SK-N-DZ (cell line): ENCODE results near the gene NHP2.

Experiments
- DNase-seq: peaks from one replicate; pipeline ENCODE4 v3.0.0-alpha.2; 2015; ENCODE audit warnings: low spot score

The NHP2 gene

GRCh38 chr5:178176791-178177190, 23.1 kb upstream of the NHP2 start:
- no peak for DNase-seq

GRCh38 chr5:178174456-178174855, 20.8 kb upstream of the NHP2 start:
- no peak for DNase-seq

DNA sequence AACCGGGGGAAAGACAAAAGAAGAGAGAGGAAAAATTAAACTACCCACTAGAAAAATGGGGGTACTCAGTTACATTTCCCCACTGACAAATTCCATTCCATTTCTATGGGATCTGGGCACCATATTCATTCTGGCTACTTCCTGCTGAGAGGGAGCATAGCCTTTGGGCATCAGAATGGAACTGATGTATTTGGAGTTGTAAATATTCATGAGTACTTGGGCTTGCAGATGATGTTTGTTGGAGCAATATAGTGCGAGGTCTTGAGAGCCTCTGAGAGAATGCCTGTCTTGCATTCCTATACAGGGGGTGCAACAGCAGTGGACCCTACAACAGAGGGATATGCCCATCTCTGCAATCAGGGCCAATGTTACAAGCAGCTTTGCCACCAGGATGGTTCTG, 16.8 kb upstream of the NHP2 start:
- DNase-seq = no peak

DNA sequence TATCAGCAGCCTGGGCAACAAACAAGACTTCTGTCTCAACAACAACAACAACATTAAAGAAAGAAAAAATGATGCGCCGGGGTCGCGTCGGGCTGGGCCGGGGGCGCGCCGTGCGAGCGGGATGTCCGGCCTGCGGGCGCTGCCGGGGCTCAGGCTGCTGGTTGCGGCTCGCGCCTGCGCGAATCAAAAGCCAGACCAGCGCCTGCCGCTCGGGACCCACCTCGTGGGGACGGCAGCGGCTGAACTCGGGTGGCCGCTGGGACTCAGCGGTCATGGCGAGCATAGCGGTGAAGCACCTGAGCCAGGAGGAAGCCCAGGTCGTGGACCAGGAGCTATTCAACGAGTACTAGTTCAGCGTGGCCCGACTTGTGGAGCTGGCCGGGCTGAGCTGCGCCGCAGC, 11.9 kb upstream of the NHP2 start:
- no peak for DNase-seq

GRCh38 chr5:178163772-178164735, 10.4 kb upstream of the NHP2 start:
- peak; percentile 80 for DNase-seq

- DNase-seq = no peak
Observed at GRCh38 chr5:178162481-178162880, 8.8 kb upstream of the NHP2 start.

DNA sequence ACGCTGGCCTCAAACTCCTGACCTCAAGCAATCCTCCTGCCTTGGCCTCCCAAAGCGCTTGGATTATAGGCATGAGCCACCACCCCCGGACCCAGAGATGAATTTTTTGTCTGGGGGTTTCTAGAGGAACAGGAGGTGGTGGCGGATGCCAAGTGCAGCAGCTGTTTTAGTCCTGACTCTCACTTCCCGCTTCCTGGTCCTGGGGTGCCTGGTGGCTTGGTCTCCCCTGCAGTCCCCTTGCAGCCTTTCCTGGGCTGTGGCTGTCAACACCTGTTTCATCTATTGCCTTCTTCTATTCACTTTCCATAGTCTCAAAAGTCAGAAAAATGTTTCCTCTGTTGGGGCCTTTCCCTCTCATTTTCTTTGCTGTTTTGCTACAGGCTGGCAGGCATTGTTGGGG, 6.5 kb upstream of the NHP2 start:
- DNase-seq = no peak

GRCh38 chr5:178155065-178155464, 1.4 kb upstream of the NHP2 start:
- no peak for DNase-seq

GRCh38 chr5:178152491-178153444, 917 bp downstream of the NHP2 start:
- DNase-seq = no peak

GRCh38 chr5:178150977-178151734, 2.5 kb downstream of the NHP2 start:
- DNase-seq = no peak

DNA sequence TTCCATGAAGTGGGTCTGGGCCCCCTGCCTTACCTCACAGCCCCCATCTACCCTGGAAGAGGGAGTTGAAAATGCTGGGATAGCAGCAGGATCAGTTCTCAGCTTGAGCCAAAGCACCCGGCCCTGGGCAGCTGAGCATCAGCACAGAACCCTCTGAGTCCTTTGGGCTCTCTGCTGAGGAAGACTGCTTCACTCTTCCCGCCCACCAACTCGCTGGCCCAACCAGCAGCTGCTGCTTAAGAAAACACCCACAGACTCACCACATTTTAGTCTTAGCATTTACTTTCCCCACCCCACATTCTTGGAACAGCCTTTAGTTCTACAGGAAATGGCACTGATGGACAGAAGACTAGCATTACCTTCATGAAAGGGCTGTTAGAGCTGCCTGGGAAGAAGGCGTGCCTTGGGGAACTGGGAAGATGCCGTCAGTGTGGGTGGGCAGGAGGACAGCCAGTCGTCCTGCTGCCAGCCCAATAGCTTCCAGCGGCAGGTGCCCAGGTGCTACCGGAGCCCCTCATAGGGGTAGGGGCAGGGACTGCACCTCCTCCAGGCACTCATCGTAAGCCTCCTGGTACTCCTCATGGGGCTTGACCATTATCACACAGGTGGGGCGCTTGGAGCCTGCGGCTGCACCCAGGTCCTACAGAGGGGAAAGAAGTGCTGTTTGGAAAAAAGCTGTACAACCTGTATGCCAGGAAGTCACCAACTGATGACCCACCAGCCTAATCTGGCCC, 4.3 kb downstream of the NHP2 start:
- DNase-seq = no peak

- DNase-seq = no peak
Observed at GRCh38 chr5:178147406-178147805, 6.3 kb downstream of the NHP2 start.

- DNase-seq = peak; percentile 67
Observed at GRCh38 chr5:178145965-178146820, 7.5 kb downstream of the NHP2 start.

GRCh38 chr5:178143901-178144300, 9.8 kb downstream of the NHP2 start:
- DNase-seq = no peak

DNA sequence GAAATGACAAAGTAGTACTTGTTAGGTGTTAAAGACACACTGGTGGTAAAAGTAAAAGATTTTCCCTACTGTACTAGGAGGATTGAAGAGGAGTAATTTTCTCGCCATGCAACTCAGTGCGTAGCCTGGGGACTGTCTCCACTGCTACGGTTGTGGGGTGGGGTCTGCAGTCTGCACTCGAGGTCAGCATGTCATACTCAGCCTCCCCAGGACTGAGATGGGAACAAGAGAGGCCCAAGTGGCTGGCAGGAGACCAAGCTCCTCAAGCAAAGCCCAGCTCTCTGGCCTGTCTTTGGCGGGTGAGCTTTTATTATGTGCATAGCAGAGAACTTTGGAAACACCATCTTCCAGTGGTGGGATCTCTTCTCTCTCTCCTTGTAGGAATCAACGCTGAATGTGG, 10.4 kb downstream of the NHP2 start:
- DNase-seq = no peak

GRCh38 chr5:178142642-178143041, 11.0 kb downstream of the NHP2 start:
- DNase-seq = no peak

DNA sequence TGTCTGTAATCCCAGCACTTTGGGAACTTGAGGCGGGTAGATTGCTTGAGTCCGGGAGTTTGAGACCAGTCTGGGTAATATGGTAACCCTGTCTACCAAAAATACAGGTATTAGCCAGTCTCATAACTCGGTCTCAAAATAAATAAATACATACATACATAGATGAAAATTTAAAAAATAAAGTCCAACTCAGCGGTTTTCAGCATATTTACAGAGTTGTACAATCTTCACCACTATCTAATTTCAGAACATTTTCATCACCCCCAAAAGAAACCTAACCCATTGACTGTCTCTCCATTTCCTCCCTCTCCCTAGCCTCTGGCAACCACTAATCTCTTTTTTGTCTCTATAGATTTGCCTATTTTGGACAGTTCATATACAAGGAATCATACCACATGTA, 12.1 kb downstream of the NHP2 start:
- no peak for DNase-seq

DNA sequence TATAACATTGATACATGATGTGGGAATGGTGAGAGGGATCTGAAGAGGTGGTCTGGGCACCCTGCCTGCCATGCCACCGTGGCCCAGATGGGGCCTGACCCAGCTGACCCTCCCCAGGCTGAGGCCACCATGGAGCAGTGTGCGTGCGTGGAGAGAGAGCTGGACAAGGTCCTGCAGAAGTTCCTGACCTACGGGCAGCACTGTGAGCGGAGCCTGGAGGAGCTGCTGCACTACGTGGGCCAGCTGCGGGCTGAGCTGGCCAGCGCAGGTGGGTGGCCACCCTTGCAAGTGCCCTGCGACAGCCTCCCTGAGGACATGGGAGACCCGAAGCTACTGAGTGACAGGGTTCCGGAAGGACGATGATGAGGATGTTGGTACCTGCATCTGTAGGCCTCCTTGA, 15.7 kb downstream of the NHP2 start:
- no peak for DNase-seq

DNA sequence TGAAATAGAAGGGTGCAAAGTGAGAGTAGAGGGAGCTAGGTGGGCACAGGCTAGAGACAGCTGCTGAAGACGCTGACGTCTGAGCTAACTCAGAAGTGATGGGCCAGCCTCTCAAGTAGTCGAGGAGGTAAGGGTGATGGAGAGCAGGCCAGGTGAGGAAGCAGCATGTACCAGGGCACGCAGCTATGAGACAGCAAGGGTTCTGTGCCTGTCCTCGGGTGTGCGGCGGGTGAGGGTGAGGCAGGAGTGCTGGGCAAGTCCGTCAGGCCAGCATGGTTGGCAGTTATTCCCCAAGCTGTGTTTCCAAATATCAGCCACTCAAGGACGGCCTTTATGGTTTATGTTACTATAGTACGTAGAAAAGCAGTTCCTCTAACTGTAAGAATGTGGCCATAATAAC, 16.7 kb downstream of the NHP2 start:
- no peak for DNase-seq

- DNase-seq = no peak
Observed at GRCh38 chr5:178131446-178131996, 22.2 kb downstream of the NHP2 start.
